Mononuclear cell (primary cell): ENCODE results near the gene STX12. TPM values are rescaled to one million over a fixed set of nuclear protein-coding genes. Genes with fewer than 3 reads are reported as not detected.
"Not testable (repeated sequence)": the region's sequence is repeated elsewhere in the genome, so short reads cannot be mapped to it uniquely, and the experiment has no call there.

ENCODE experiments used
- H3K27me3 ChIP-seq: 2 replicates; pipeline ENCODE4 v1.6.0; 2011; ENCODE audit warnings: low read length, control low read depth; ENCODE audit not compliant: insufficient read depth
- H3K4me1 ChIP-seq: 2 replicates; pipeline ENCODE4 v1.5.1; 2011; ENCODE audit warnings: mild to moderate bottlenecking, low read length, control low read depth; ENCODE audit not compliant: insufficient read depth
- H3K4me3 ChIP-seq: 2 replicates; pipeline ENCODE4 v1.5.1; 2011; ENCODE audit warnings: mild to moderate bottlenecking, low read length, moderate library complexity
- H3K9me3 ChIP-seq: 2 replicates; pipeline ENCODE4 v1.5.1; 2011; ENCODE audit warnings: low read depth, mild to moderate bottlenecking, control low read depth, low read length
- total RNA-seq: library from RNA; depleted of rRNA; stranded (reverse); fragments of >200 nt; gene quantifications from one replicate; pipeline ENCODE4 v1.2.3, GENCODE V29; 2012

The STX12 gene
- total RNA-seq, 1 donor, result 45.4 TPM

DNA sequence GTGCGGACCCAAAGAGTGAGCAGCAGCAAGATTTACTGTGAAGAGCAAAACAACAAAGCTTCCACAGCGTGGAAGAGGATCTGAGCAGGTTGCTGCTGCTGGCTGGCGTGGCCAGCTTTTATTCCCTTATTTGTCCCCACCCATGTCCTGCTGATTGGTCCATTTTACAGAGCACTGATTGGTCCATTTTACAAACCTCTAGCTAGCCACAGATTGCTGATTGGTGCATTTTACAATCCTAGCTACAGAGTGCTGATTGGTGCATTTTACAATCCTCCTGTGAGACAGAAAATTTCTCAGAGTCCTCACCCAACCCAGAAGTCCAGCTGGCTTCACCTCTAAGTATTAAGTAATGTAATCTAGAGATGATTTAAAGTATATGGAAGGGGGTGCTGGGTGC, 17.3 kb downstream of the STX12 start:
- not testable (repeated sequence) for H3K9me3 ChIP-seq, H3K27me3 ChIP-seq, H3K4me3 ChIP-seq
- H3K4me1 ChIP-seq, result peaks cover 22% of the 10 kb centered on the region

GRCh38 chr1:27795601-27796000, 22.6 kb downstream of the STX12 start:
- no peaks in the 10 kb centered on the region for H3K9me3 ChIP-seq
- H3K27me3 ChIP-seq, result no peaks in the 10 kb centered on the region
- no peak overlapping the region for H3K4me3 ChIP-seq
- H3K4me1 ChIP-seq, result peaks cover under 1% of the 10 kb centered on the region

DNA sequence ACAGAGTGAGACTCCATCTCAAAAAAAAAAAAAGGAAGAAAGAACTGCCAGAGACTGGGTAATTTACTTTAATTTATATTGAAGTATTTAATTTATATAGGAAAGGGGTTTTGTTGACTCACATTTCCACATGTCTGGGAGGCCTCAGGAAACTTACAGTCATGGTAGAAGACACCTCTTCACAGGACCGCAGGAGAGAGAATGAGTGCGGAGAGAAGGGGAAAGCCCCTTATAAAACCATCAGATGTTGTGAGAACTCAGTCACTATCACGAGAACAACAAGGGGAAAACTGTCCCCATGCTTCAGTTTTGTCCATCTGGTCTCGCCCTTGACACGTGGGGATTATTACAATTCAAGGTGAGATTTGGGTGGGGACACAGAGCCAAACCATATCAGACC, 31.8 kb downstream of the STX12 start:
- Histone ChIP-seq H3K9me3 (no peaks in the 10 kb centered on the region), H3K4me1 (no peaks in the 10 kb centered on the region), H3K27me3 (no peaks in the 10 kb centered on the region), H3K4me3 (no peak overlapping the region)

GRCh38 chr1:27806758-27807157, 33.7 kb downstream of the STX12 start:
- Histone ChIP-seq H3K27me3 (no peaks in the 10 kb centered on the region), H3K9me3 (no peaks in the 10 kb centered on the region), H3K4me1 (no peaks in the 10 kb centered on the region), H3K4me3 (no peak overlapping the region)

- Histone ChIP-seq H3K4me1 (no peaks in the 10 kb centered on the region), H3K4me3 (no peak overlapping the region), H3K27me3 (no peaks in the 10 kb centered on the region), H3K9me3 (no peaks in the 10 kb centered on the region)
Observed at GRCh38 chr1:27807385-27807784, 34.4 kb downstream of the STX12 start.

- H3K4me3 ChIP-seq, H3K27me3 ChIP-seq, H3K4me1 ChIP-seq, H3K9me3 ChIP-seq: not testable (repeated sequence)
Observed at GRCh38 chr1:27808131-27808530, 35.1 kb downstream of the STX12 start.

DNA sequence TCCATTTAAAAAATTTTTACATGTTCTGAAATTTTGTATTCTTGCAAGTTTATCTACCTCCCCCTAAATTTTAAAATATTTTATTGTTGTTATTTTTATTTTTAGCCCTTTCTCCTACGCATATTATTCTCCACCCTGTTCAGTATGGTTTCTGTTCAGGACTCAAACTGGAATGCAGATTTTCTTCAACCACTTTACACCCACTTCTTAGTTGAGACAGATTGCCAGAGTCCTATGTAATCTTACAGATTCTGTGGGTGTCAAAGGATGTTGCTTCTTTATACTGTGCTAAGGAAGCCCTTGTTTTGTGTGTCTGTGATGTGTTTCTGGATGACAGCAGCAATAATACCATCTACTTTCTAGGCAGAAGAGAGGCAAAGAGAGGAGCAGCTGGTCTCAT, 36.9 kb downstream of the STX12 start:
- H3K4me1 ChIP-seq, result no peaks in the 10 kb centered on the region
- H3K9me3 ChIP-seq, result no peaks in the 10 kb centered on the region
- H3K27me3 ChIP-seq, result no peaks in the 10 kb centered on the region
- no peak overlapping the region for H3K4me3 ChIP-seq

DNA sequence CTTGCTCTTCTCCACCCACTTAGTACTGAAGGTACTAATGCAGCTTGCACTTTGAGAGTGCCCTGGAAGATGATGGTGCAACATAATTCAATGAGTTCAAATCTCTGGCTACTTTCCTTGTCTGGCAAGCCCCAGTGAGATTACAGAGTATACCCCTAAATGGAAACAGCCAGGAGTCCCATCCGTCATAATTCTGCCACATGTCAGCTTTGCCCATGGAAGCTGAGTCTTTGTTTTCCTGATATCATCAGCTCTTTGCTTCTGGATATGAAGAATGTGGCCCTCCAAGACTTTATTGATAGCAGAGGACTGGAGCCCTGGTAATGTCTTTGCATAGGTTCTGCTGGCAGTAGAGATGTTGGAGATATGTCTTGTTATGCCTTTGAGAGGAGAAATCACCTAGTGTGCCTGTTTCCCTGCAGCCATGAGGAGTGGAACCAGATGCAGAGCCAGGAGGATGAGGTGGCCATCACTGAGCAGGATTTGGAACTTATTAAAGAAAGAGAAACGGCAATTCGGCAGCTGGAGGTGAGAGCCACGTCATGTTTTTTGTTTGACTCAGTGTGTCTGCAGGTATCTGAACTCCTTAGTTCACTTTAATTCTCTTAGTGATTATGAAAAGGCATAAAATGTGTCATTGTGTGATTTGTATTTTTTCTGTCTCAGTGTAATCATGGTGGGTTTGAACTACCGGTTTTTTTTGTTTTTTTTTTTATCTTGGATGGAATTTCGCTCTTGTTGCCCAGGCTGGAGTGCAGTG, 38.9 kb downstream of the STX12 start:
- Histone ChIP-seq H3K27me3 (no peaks in the 10 kb centered on the region), H3K4me1 (no peaks in the 10 kb centered on the region), H3K9me3 (no peaks in the 10 kb centered on the region), H3K4me3 (no peak overlapping the region)

GRCh38 chr1:27816921-27817630, 44.1 kb downstream of the STX12 start:
- H3K27me3 ChIP-seq, result no peaks in the 10 kb centered on the region
- no peaks in the 10 kb centered on the region for H3K4me1 ChIP-seq
- H3K4me3 ChIP-seq, result no peak overlapping the region
- H3K9me3 ChIP-seq, result no peaks in the 10 kb centered on the region

DNA sequence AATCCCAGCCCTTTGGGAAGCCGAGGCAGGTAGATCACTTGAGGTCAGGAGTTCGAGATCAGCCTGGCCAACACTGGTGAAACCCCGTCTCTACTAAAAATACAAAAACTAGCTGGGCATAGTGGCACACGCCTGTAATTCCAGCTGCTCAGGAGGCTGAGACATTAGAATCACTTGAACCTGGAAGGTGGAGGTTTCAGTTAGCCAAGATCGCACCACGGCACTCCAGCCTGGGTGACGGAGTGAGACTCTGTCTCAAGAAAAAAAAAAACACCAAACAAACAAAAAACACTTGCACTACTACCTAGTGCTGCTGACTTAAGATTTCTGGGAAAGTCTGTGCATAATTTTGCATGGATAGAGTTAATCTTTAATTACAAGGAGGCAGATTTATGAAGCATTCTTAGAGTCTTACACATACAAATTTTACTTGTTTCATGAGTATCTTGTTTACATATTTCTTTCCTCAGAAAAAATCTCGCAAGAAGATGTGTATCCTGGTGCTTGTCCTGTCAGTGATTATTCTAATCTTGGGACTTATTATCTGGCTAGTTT, 48.8 kb downstream of the STX12 start:
- H3K9me3 ChIP-seq, result no peaks in the 10 kb centered on the region
- H3K4me1 ChIP-seq, result no peaks in the 10 kb centered on the region
- H3K27me3 ChIP-seq, result no peaks in the 10 kb centered on the region
- no peak overlapping the region for H3K4me3 ChIP-seq

- Histone ChIP-seq H3K4me3 (no peak overlapping the region), H3K27me3 (no peaks in the 10 kb centered on the region), H3K9me3 (no peaks in the 10 kb centered on the region), H3K4me1 (no peaks in the 10 kb centered on the region)
Observed at GRCh38 chr1:27823784-27824183, 50.8 kb downstream of the STX12 start.

GRCh38 chr1:27824411-27824810, 51.4 kb downstream of the STX12 start:
- Histone ChIP-seq H3K9me3 (no peaks in the 10 kb centered on the region), H3K4me1 (no peaks in the 10 kb centered on the region), H3K27me3 (no peaks in the 10 kb centered on the region), H3K4me3 (no peak overlapping the region)

- peaks cover 27% of the 10 kb centered on the region for H3K4me1 ChIP-seq
- not testable (repeated sequence) for H3K9me3 ChIP-seq, H3K27me3 ChIP-seq, H3K4me3 ChIP-seq
Observed at GRCh38 chr1:27829339-27829960, 56.4 kb downstream of the STX12 start.

- peaks cover 27% of the 10 kb centered on the region for H3K4me1 ChIP-seq
- H3K9me3 ChIP-seq, result no peaks in the 10 kb centered on the region
- peak within 1 kb of the TSS; percentile 70 for H3K4me3 ChIP-seq
- H3K27me3 ChIP-seq, result no peaks in the 10 kb centered on the region
Observed at GRCh38 chr1:27830621-27831440, 57.8 kb downstream of the STX12 start, which contains the start of gene PPP1R8. Gene PPP1R8 (plus strand): TSS chr1:27830782. CDS start chr1:27830836, 54 bp downstream.
